Type B pancreatic cell (in vitro differentiated cells): ENCODE data around the gene FAM89A. TPM values are rescaled to one million over a fixed set of nuclear protein-coding genes. Genes with fewer than 3 reads are reported as not detected.

ENCODE experiments used
- DNase-seq: peaks from one replicate; pipeline ENCODE4 v3.0.0; 2021; ENCODE audit warnings: mixed read lengths; ENCODE audit not compliant: unreplicated experiment; ENCODE audit errors: extremely low spot score
- H3K27ac Mint-ChIP-seq: 2 replicates; pipeline ENCODE4 v1.8.0; 2021; ENCODE audit warnings: mild to moderate bottlenecking, mixed read lengths
- H3K27me3 Mint-ChIP-seq: 2 replicates; pipeline ENCODE4 v1.8.0; 2021; ENCODE audit warnings: mixed read lengths
- H3K36me3 Mint-ChIP-seq: 2 replicates; pipeline ENCODE4 v1.8.0; 2021; ENCODE audit warnings: mixed read lengths
- H3K4me1 Mint-ChIP-seq: one replicate; pipeline ENCODE4 v1.8.0; 2021; ENCODE audit warnings: mixed read lengths; ENCODE audit not compliant: unreplicated experiment
- H3K4me3 Mint-ChIP-seq: 2 replicates; pipeline ENCODE4 v1.8.0; 2021; ENCODE audit warnings: mild to moderate bottlenecking, mixed read lengths
- H3K9me3 Mint-ChIP-seq: 2 replicates; pipeline ENCODE4 v1.8.0; 2021; ENCODE audit warnings: mixed read lengths
- long read RNA-seq: library from polyadenylated mRNA; unstranded; transcript quantifications from one replicate; pipeline ENCODE4 v2.0.0, GENCODE V29; 2020
- total RNA-seq: library from RNA; stranded (reverse); gene quantifications from 2 replicates; pipeline ENCODE4 v1.2.1, GENCODE V29; 2021; ENCODE audit warnings: low replicate concordance
- TF ChIP-seq, protein P1 (sequence below): fragments of 200-600 bp; sonication (generic); conservative IDR thresholded peaks from 2 replicates; pipeline ENCODE4 v1.5.0; 2021; ENCODE audit warnings: antibody characterized with exemption, mild to moderate bottlenecking

The FAM89A gene
- total RNA-seq: 8.3 and 11.9 TPM in 2 replicates
- long read RNA-seq, partial matches to known transcripts: 0 of 2 reads
- long read RNA-seq, other reads (novel, unspliced or antisense): 2 of 2 reads

DNA sequence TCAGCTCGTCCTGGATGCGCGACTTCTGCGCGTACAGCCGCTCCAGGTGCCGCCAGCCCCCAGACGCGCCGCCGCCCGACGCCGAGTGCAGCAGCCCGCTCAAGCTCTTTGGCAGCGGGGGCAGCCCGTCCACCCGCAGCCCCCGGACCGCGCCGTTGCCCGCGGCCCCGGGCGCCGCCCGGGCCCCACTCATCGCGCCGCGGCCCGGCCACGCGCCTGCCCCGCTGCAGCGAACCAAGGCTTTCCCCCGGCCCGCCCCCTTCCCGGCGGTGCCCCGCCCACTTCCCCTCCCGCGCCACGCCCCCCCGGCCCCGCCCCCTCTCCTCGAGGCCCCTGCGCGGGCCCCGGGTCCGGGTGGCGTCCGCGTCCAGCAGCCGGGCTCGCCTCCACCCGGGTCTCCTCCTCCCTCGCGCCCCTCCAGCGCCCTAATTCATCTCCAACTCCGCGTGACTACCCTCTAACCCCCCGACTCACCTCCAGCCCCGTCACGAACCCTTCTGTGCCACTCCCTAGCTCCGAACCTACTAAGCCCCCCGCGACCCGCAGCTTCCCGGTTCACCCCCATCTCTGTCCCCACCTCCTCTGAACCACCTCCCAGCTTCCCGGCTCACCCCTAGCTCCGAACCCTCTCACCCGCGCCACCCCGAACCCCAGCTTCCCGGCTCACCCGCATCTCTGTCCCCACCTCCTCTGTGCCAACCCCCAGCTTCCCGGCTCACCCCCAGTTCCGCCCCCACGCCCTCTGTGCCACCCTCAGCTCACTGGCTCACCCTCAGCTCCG is at the start of gene FAM89A:
Gene FAM89A, minus strand, starts transcription at position 236 of the 781 bp plus-strand sequence. Its CDS starts 43 bp downstream, at position 193.
- peak within 1 kb of the TSS; percentile 62 for H3K27ac Mint-ChIP-seq
- H3K36me3 Mint-ChIP-seq: peaks cover 8% of the 10 kb centered on the region
- H3K27me3 Mint-ChIP-seq: peaks cover 16% of the 10 kb centered on the region
- TF ChIP-seq, protein P1, sequence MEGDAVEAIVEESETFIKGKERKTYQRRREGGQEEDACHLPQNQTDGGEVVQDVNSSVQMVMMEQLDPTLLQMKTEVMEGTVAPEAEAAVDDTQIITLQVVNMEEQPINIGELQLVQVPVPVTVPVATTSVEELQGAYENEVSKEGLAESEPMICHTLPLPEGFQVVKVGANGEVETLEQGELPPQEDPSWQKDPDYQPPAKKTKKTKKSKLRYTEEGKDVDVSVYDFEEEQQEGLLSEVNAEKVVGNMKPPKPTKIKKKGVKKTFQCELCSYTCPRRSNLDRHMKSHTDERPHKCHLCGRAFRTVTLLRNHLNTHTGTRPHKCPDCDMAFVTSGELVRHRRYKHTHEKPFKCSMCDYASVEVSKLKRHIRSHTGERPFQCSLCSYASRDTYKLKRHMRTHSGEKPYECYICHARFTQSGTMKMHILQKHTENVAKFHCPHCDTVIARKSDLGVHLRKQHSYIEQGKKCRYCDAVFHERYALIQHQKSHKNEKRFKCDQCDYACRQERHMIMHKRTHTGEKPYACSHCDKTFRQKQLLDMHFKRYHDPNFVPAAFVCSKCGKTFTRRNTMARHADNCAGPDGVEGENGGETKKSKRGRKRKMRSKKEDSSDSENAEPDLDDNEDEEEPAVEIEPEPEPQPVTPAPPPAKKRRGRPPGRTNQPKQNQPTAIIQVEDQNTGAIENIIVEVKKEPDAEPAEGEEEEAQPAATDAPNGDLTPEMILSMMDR: no peak
- H3K4me1 Mint-ChIP-seq: peaks cover 16% of the 10 kb centered on the region
- H3K9me3 Mint-ChIP-seq: peaks cover 6% of the 10 kb centered on the region
- DNase-seq: peak; percentile 79
- H3K4me3 Mint-ChIP-seq: peak within 1 kb of the TSS; percentile 87

DNA sequence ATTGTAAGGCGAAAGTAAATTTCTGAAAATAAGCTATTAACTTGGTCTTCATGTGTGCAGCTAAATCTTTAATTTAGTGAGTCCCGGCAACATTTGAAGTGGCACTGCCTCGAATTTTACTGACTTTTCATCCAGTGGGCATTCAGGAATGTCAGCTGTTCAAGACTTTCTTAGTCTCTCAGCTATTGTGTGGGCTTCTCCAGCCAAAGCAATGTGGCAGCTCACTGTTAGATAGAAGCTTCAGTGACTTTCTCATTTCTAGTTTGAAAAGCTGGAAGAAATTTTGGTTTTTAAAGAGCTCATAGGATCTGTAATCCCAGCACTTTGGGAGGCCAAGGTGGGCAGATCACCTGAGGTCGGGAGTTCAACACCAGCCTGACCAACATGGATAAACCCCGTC is 44.3 kb upstream of the FAM89A start:
- H3K4me1 Mint-ChIP-seq: no peaks in the 10 kb centered on the region
- H3K27me3 Mint-ChIP-seq: peaks cover 20% of the 10 kb centered on the region
- H3K36me3 Mint-ChIP-seq: no peaks in the 10 kb centered on the region
- no peak for DNase-seq
- H3K9me3 Mint-ChIP-seq: no peaks in the 10 kb centered on the region
- H3K27ac Mint-ChIP-seq: no peak overlapping the region
- TF ChIP-seq, protein P1: no peak
- no peak overlapping the region for H3K4me3 Mint-ChIP-seq

DNA sequence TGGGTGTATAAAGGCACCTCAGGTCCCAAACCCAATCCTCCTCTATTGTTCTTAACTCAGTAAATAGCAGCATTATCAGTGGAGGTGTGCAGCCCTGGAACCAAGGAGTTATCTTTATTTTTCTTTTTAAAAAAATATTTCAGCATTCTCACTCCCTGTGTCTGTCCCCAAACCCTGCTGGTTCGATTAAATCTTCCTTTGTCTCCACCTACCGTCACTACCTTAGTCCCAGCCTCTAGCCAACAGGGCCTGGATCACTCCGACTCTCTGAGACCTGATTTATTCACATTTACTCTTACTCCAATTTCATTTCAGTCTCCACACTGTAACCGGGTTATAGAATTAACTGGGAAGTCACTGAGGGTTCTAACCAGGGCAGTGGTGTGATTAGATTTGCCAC is 39.1 kb upstream of the FAM89A start:
- H3K9me3 Mint-ChIP-seq: peaks cover 6% of the 10 kb centered on the region
- no peaks in the 10 kb centered on the region for H3K4me1 Mint-ChIP-seq
- TF ChIP-seq, protein P1: no peak
- no peak overlapping the region for H3K4me3 Mint-ChIP-seq
- no peak for DNase-seq
- no peak overlapping the region for H3K27ac Mint-ChIP-seq
- H3K27me3 Mint-ChIP-seq: peaks cover 14% of the 10 kb centered on the region
- H3K36me3 Mint-ChIP-seq: no peaks in the 10 kb centered on the region

DNA sequence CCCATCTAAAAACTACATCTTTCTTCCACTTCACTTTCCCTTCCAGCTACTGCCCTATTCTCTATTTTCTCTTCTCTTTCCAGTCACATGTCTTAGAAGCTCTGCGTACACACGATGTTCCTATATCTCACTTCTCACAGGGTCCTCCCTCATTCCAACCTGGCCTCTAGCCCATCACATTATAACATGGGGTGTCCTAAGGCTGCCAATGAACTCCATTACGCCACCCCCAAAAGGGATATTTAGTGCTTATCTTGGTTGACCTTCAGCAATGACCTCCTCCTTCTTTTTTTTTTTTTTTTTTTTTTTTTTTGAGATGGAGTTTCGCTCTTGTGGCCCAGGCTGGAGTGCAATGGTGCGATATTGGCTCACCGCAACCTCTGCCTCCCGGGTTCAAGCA is 38.2 kb upstream of the FAM89A start:
- peaks cover 6% of the 10 kb centered on the region for H3K9me3 Mint-ChIP-seq

DNA sequence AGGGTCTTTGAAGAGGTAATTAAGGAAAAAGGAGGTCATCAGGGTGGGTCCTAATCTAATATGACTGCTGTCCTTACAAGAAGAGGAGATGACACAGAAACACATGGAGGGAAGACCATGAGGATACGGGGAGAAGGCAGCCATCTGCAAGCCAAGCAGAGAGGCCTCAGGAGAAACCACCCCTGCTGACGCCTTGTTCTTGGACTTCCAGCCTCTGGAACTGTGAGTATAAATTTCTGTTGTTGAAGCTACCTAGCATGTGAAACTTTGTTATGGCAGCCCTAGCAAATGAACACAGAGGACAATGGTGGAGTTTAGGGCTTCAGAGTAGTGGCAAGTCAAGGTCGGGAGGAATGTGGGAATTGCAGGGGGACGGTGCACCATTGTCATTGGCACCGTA is 36.7 kb upstream of the FAM89A start:
- Mint-ChIP-seq H3K27me3 (peaks cover 14% of the 10 kb centered on the region), H3K4me1 (no peaks in the 10 kb centered on the region), H3K9me3 (peaks cover 6% of the 10 kb centered on the region), H3K27ac (no peak overlapping the region), H3K4me3 (no peak overlapping the region), H3K36me3 (no peaks in the 10 kb centered on the region)
- no peak for DNase-seq
- TF ChIP-seq, protein P1: no peak

More for the DNA sequence above, 38.2 kb upstream of the FAM89A start:
- H3K27ac Mint-ChIP-seq: no peak overlapping the region
- H3K4me3 Mint-ChIP-seq: no peak overlapping the region
- no peaks in the 10 kb centered on the region for H3K4me1 Mint-ChIP-seq
- H3K36me3 Mint-ChIP-seq: no peaks in the 10 kb centered on the region
- TF ChIP-seq, protein P1: no peak
- H3K27me3 Mint-ChIP-seq: peaks cover 14% of the 10 kb centered on the region
- DNase-seq: no peak
